GM23248 (cell line): ENCODE results near the gene ZNF710.

Experiments used
- EZH2 ChIP-seq: fragments of 200-600 bp; sonication (generic); IDR thresholded peaks from 2 replicates; pipeline ENCODE4 v1.6.1; 2018; ENCODE audit warnings: antibody characterized with exemption, mild to moderate bottlenecking; ENCODE audit not compliant: insufficient read depth, poor library complexity, severe bottlenecking
- EZH2phosphoT487 ChIP-seq: fragments of 200-600 bp; sonication (generic); IDR thresholded peaks from 2 replicates; pipeline ENCODE4 v1.6.1; 2018; ENCODE audit warnings: antibody characterized with exemption, moderate library complexity, mild to moderate bottlenecking, low read depth; ENCODE audit not compliant: insufficient read depth

- TF ChIP-seq EZH2, result no peak
- no peak for TF ChIP-seq EZH2phosphoT487
Observed at GRCh38 chr15:90009301-90010022, 8.3 kb downstream of the ZNF710 start.
